ENCODE results near the gene OR5K1. TPM values are rescaled to one million over a fixed set of nuclear protein-coding genes. Genes with fewer than 3 reads are reported as not detected.

OR5K1 gene
- total and polyA plus RNA-seq, 2 of the 8 experiments (the other 6 are each of a cell fraction or from before 2014, with no cell fraction given) = not detected

GRCh38 chr3:98497381-98497780 lies 34.4 kb downstream of the OR5K1 start, which contains the start of gene OR5K2 (continued):
- TF ChIP-seq, protein P1, sequence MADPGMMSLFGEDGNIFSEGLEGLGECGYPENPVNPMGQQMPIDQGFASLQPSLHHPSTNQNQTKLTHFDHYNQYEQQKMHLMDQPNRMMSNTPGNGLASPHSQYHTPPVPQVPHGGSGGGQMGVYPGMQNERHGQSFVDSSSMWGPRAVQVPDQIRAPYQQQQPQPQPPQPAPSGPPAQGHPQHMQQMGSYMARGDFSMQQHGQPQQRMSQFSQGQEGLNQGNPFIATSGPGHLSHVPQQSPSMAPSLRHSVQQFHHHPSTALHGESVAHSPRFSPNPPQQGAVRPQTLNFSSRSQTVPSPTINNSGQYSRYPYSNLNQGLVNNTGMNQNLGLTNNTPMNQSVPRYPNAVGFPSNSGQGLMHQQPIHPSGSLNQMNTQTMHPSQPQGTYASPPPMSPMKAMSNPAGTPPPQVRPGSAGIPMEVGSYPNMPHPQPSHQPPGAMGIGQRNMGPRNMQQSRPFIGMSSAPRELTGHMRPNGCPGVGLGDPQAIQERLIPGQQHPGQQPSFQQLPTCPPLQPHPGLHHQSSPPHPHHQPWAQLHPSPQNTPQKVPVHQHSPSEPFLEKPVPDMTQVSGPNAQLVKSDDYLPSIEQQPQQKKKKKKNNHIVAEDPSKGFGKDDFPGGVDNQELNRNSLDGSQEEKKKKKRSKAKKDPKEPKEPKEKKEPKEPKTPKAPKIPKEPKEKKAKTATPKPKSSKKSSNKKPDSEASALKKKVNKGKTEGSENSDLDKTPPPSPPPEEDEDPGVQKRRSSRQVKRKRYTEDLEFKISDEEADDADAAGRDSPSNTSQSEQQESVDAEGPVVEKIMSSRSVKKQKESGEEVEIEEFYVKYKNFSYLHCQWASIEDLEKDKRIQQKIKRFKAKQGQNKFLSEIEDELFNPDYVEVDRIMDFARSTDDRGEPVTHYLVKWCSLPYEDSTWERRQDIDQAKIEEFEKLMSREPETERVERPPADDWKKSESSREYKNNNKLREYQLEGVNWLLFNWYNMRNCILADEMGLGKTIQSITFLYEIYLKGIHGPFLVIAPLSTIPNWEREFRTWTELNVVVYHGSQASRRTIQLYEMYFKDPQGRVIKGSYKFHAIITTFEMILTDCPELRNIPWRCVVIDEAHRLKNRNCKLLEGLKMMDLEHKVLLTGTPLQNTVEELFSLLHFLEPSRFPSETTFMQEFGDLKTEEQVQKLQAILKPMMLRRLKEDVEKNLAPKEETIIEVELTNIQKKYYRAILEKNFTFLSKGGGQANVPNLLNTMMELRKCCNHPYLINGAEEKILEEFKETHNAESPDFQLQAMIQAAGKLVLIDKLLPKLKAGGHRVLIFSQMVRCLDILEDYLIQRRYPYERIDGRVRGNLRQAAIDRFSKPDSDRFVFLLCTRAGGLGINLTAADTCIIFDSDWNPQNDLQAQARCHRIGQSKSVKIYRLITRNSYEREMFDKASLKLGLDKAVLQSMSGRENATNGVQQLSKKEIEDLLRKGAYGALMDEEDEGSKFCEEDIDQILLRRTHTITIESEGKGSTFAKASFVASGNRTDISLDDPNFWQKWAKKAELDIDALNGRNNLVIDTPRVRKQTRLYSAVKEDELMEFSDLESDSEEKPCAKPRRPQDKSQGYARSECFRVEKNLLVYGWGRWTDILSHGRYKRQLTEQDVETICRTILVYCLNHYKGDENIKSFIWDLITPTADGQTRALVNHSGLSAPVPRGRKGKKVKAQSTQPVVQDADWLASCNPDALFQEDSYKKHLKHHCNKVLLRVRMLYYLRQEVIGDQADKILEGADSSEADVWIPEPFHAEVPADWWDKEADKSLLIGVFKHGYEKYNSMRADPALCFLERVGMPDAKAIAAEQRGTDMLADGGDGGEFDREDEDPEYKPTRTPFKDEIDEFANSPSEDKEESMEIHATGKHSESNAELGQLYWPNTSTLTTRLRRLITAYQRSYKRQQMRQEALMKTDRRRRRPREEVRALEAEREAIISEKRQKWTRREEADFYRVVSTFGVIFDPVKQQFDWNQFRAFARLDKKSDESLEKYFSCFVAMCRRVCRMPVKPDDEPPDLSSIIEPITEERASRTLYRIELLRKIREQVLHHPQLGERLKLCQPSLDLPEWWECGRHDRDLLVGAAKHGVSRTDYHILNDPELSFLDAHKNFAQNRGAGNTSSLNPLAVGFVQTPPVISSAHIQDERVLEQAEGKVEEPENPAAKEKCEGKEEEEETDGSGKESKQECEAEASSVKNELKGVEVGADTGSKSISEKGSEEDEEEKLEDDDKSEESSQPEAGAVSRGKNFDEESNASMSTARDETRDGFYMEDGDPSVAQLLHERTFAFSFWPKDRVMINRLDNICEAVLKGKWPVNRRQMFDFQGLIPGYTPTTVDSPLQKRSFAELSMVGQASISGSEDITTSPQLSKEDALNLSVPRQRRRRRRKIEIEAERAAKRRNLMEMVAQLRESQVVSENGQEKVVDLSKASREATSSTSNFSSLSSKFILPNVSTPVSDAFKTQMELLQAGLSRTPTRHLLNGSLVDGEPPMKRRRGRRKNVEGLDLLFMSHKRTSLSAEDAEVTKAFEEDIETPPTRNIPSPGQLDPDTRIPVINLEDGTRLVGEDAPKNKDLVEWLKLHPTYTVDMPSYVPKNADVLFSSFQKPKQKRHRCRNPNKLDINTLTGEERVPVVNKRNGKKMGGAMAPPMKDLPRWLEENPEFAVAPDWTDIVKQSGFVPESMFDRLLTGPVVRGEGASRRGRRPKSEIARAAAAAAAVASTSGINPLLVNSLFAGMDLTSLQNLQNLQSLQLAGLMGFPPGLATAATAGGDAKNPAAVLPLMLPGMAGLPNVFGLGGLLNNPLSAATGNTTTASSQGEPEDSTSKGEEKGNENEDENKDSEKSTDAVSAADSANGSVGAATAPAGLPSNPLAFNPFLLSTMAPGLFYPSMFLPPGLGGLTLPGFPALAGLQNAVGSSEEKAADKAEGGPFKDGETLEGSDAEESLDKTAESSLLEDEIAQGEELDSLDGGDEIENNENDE (IDR thresholded peaks at IDR 0.05; ENCODE audit: insufficient replicate concordance, low read length) = no peak
- TF ChIP-seq ASH2L (IDR thresholded peaks at IDR 0.05; ENCODE audit: low read length) (no peak), RNF2 (IDR thresholded peaks at IDR 0.05; ENCODE audit: borderline replicate concordance, low read depth, low read length, missing control alignments, poor library complexity, severe bottlenecking) (no peak)

Data from H1 (cell line).